Measurements from ENCODE around the gene MB21D2. TPM values are rescaled to one million over a fixed set of nuclear protein-coding genes. Genes with fewer than 3 reads are reported as not detected.

Gene MB21D2
- total RNA-seq, 1 donor: 25.0 TPM

DNA sequence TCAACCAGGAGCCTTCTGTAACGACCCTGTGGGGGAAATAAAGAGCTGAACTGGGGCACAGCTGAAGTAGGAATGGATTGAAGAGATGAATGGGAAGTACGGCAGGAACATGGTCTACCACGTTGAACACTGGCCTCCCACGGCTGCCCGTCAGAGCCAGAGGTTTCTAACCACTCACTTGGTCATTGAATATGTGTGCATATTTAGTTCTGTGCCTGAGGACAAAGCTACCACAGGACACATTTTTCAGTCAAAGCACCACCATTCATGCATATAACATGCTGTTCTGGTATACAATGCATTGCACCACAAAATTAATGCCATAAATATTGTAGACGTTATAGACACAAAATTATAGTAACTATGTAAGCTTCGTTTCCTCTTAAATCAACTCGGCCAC, 75.5 kb downstream of the MB21D2 start:
- no peak overlapping the region for H3K4me3 ChIP-seq (ENCODE audit: low read depth, low read length)
- TF ChIP-seq, protein P1, sequence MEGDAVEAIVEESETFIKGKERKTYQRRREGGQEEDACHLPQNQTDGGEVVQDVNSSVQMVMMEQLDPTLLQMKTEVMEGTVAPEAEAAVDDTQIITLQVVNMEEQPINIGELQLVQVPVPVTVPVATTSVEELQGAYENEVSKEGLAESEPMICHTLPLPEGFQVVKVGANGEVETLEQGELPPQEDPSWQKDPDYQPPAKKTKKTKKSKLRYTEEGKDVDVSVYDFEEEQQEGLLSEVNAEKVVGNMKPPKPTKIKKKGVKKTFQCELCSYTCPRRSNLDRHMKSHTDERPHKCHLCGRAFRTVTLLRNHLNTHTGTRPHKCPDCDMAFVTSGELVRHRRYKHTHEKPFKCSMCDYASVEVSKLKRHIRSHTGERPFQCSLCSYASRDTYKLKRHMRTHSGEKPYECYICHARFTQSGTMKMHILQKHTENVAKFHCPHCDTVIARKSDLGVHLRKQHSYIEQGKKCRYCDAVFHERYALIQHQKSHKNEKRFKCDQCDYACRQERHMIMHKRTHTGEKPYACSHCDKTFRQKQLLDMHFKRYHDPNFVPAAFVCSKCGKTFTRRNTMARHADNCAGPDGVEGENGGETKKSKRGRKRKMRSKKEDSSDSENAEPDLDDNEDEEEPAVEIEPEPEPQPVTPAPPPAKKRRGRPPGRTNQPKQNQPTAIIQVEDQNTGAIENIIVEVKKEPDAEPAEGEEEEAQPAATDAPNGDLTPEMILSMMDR (IDR thresholded peaks at IDR 0.05; ENCODE audit: insufficient read depth, low read depth, low read length): no peak
- DNase-seq (ENCODE audit: low read depth): no peak

DNA sequence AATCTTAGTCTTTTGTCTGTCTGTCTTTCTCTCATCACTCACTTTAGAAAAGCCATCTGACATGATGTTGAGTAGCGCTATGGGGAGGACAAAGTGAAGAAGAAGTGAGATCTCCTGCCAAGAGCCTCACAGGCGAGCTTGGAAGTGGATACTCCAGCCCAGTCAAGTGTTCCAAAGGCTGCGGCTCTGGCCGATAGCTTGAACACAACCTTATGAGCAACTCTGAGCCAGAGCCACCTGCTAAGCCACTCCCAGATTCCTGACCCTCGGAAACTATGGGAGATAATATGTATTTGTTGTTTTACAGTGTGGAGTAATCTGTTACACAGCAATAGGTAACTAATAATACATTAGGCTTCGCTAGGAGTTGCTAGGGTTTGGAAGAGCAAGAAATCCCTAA, 76.2 kb downstream of the MB21D2 start:
- DNase-seq (ENCODE audit: low read depth): no peak
- H3K4me3 ChIP-seq (ENCODE audit: low read depth, low read length): no peak overlapping the region
- TF ChIP-seq, protein P1 (IDR thresholded peaks at IDR 0.05; ENCODE audit: insufficient read depth, low read depth, low read length): no peak

DNA sequence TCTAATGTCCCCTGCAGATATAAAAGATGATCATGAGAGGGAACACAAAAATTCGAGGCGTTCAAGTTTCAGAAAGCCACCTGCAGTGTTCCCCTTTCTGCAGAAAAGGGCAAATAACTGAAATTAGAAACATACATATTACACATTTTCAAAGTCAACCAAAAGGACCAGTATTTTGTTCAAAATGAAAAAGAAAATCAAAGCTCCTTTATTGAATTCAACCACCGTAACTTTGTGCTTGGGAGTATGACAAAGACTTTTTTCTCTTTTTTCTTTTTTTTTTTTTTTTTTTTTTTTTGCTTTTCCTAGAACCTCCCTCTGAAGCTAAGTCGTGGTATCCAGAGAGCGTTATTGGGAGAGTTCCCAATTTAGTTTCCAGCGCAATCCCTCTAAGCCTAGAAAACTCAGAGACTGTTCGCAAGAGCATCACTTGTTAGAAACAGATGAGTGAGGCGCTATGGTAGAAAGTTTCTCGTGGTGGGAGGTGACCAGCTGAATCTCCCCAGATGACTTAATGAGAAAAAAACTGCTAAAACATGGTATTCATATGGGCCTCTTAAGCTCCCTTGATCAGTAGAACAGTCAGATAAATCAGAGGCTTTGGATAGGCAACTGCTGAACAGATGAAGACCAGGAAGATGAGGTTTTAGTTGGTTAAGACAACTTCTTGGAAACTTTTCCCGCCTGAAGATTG, 77.4 kb downstream of the MB21D2 start:
- TF ChIP-seq, protein P1 (IDR thresholded peaks at IDR 0.05; ENCODE audit: insufficient read depth, low read depth, low read length): no peak
- no peak for DNase-seq (ENCODE audit: low read depth)
- no peak overlapping the region for H3K4me3 ChIP-seq (ENCODE audit: low read depth, low read length)

DNA sequence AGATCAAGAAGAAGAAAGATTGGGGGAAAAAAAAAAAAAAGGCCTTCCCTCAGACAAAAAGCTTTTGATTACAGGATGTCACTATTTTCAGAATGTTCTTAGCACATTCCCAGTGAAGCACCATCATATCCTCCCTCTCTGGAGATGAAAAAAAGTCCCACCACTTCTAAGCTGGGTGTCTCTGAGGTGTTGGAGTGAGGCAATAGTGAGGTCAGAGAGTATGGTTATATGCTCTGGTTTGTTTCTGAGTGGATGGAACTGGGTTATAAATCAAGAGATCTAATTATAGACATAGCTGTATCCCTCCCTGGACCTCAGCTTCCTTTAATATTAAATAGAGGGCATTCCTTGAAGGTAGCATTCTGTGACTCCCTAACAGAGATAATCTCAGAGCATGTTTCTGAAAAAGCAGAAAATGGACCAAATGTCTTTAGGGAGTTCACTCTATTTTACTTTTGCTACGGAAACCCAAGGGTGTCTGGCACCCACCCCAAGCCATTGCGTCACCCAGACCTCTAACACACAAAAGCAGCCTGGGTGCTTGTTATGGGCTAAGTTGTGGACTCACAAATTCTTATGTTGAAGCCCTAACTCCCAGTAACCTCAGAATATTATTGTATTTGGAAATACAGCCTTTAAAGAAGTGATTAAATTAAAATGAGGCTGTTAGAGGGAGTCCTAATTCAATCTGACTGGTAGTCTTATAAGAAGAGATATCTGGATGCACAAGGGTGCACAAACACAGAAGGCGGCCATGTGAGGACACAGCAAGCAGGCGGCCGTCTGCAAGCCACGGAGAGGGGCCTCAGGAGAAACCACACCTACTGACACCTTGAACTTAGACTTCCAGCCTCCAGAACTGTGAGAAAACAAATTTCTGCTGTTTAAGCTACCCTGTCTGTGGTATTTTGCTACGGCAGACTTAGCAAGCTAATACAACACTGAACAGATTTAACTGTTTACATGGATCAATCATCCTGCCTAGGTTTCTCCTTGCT, 81.5 kb downstream of the MB21D2 start:
- TF ChIP-seq, protein P1 (IDR thresholded peaks at IDR 0.05; ENCODE audit: insufficient read depth, low read depth, low read length): no peak
- no peak overlapping the region for H3K4me3 ChIP-seq (ENCODE audit: low read depth, low read length)
- peak; percentile 97 for DNase-seq (ENCODE audit: low read depth)

DNA sequence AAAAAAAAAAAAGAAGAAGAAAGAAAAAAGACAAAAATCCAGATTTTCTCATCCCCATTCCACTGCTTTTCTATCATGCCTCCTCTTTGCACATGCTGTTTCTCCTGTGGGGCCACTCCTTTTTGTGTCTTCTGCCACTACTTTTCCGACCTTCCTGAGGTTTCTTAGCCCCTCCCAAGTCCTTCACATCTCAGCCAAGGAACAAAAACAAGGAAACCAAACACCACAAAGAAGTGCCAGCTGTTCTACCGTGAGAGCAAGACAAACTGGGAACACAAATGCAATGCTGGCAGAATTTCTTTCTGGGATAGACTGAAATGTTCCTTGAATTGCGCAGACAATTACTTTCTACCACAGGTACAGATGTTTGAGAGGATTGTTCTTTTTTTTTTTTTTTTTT, 83.2 kb downstream of the MB21D2 start:
- DNase-seq (ENCODE audit: low read depth): no peak
- no peak overlapping the region for H3K4me3 ChIP-seq (ENCODE audit: low read depth, low read length)
- TF ChIP-seq, protein P1 (IDR thresholded peaks at IDR 0.05; ENCODE audit: insufficient read depth, low read depth, low read length): no peak

DNA sequence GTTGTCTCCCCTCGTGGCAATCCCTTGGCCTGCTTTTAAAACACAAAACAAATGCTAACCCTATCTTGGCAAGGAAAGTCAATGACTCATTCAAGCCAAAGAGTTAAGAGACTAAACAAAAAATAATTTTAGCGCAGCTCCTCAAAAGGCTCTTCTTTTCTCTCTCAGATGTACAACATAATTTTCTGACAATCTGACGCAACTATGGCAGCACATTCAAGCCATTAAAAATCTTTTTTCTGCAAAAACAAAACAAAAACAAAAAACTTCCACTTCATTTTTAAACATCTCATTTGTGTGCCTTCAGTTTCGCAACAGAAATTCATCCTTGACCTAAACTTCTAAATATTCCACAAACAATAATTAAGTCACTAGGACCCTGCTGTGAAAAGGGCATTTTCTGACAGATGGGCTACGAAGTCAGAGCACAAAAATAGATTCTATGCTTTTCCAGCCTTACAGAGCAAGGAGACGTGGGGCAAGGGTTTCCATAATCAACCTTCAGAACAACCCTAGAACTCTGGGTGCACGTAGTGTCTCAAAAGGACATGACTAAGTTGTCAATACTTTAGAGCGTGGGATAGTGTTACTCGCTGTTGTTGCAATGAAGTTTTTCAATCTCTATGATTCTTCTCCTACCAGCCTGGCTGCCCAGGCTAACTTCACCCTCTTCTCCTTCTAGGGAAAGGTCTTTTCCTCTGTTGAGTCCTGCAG, 84.3 kb downstream of the MB21D2 start:
- peak; percentile 96 for DNase-seq (ENCODE audit: low read depth)
- TF ChIP-seq, protein P1 (IDR thresholded peaks at IDR 0.05; ENCODE audit: insufficient read depth, low read depth, low read length): no peak
- peak overlapping the region; percentile 12 for H3K4me3 ChIP-seq (ENCODE audit: low read depth, low read length)

Data from fibroblast of villous mesenchyme (primary cell).